HepG2 (cell line): ENCODE results near the gene LRRC8E. TPM values are rescaled to one million over a fixed set of nuclear protein-coding genes. Genes with fewer than 3 reads are reported as not detected.

Experiments used
- ATF5 ChIP-seq: sonication (generic); formaldehyde crosslinking; IDR thresholded peaks from 2 replicates; pipeline ENCODE4 v1.4.0; 2020; ENCODE audit warnings: mild to moderate bottlenecking, low read depth, missing genetic modification reagents
- BCL6 ChIP-seq: IDR thresholded peaks from 2 replicates; pipeline ENCODE4 v1.6.1; 2016; ENCODE audit warnings: missing genetic modification reagents, missing compliant biosample characterization
- CSRNP1 ChIP-seq: sonication (generic); formaldehyde crosslinking; IDR thresholded peaks from 2 replicates; pipeline ENCODE4 v1.8.1; 2023; ENCODE audit warnings: mild to moderate bottlenecking, missing genetic modification reagents
- GTF2F1 ChIP-seq: fragments of 150-350 bp; IDR thresholded peaks from 2 replicates; pipeline ENCODE4 v1.6.1; 2014; ENCODE audit warnings: low read length
- HES4 ChIP-seq: sonication (generic); formaldehyde crosslinking; IDR thresholded peaks from 2 replicates; pipeline ENCODE4 v1.9.0; 2021; ENCODE audit warnings: mild to moderate bottlenecking, missing genetic modification reagents, borderline replicate concordance
- HNF4A ChIP-seq: sonication (generic); formaldehyde crosslinking; IDR thresholded peaks from 2 replicates; pipeline ENCODE4 v1.4.0; 2020; ENCODE audit warnings: missing genetic modification reagents
- MEIS2 ChIP-seq: sonication (generic); formaldehyde crosslinking; IDR thresholded peaks from 2 replicates; pipeline ENCODE4 v1.9.0; 2021; ENCODE audit warnings: mild to moderate bottlenecking, missing genetic modification reagents
- NFATC3 ChIP-seq: sonication (generic); formaldehyde crosslinking; IDR thresholded peaks from 2 replicates; pipeline ENCODE4 v1.5.1; 2020; ENCODE audit warnings: mild to moderate bottlenecking, missing genetic modification reagents
- NONO ChIP-seq, 2 experiments: fragments of 450-650 bp in 1 of 2; sonication (generic) in 1 of 2; formaldehyde crosslinking in 1 of 2; IDR thresholded peaks in 1 of 2; conservative IDR thresholded peaks in 1 of 2; 2 replicates each; pipeline versions ENCODE4 v1.6.1 to v1.8.0; 2017 to 2022; ENCODE audit warnings: mild to moderate bottlenecking in 1 of 2, missing genetic modification reagents in 1 of 2, moderate library complexity in 1 of 2
- SIN3A ChIP-seq: IDR thresholded peaks from 2 replicates; pipeline ENCODE4 v1.6.1; 2011; ENCODE audit warnings: low read depth, mild to moderate bottlenecking, control low read depth, low read length, borderline replicate concordance
- SP5 ChIP-seq: IDR thresholded peaks from 2 replicates; pipeline ENCODE4 v1.6.1; 2016; ENCODE audit warnings: low read depth, borderline replicate concordance
- STAT5B ChIP-seq: sonication (generic); formaldehyde crosslinking; IDR thresholded peaks from 2 replicates; pipeline ENCODE4 v1.4.0; 2020; ENCODE audit warnings: missing genetic modification reagents
- ZHX2 ChIP-seq, 2 experiments: sonication (generic) in 1 of 2; formaldehyde crosslinking in 1 of 2; IDR thresholded peaks; 2 replicates each; pipeline versions ENCODE4 v1.6.1 to v1.9.0; 2014 to 2022; ENCODE audit warnings: antibody characterized with exemption in 1 of 2, borderline replicate concordance in 1 of 2, inconsistent platforms in 1 of 2, low read depth in 1 of 2, missing genetic modification reagents in 1 of 2
- ZNF12 ChIP-seq: sonication (generic); formaldehyde crosslinking; IDR thresholded peaks from 2 replicates; pipeline ENCODE4 v1.5.0; 2020; ENCODE audit warnings: missing genetic modification reagents
- ZNF160 ChIP-seq: sonication (generic); formaldehyde crosslinking; IDR thresholded peaks from 2 replicates; pipeline ENCODE4 v1.8.0; 2022; ENCODE audit warnings: mild to moderate bottlenecking, inconsistent platforms, missing genetic modification reagents
- ZNF512B ChIP-seq: sonication (generic); formaldehyde crosslinking; IDR thresholded peaks from 2 replicates; pipeline ENCODE4 v1.5.1; 2020; ENCODE audit warnings: missing genetic modification reagents, mild to moderate bottlenecking, borderline replicate concordance
- ZNF589 ChIP-seq: sonication (generic); formaldehyde crosslinking; conservative IDR thresholded peaks from 2 replicates; pipeline ENCODE4 v1.8.0; 2022; ENCODE audit warnings: mild to moderate bottlenecking, moderate library complexity, missing genetic modification reagents
- polyA plus RNA-seq, 8 experiments: library from polyadenylated mRNA; depleted of rRNA in 3 of 8; stranded (reverse) in 7 of 8; unstranded in 1 of 8; fragments of >200 nt; fragmentation: Illumina TruSeq in 4 of 8; extraction: Trizol in 4 of 8; gene quantifications; 2 replicates each; pipeline versions ENCODE4 v1.2.1 to v1.2.3, GENCODE V29; 2011 to 2016; ENCODE audit warnings: low read depth in 4 of 8, missing spikeins in 1 of 8, mixed read lengths in 1 of 8; ENCODE audit not compliant: insufficient read depth in 1 of 8
- total RNA-seq, 5 experiments: library from RNA; depleted of rRNA; stranded (reverse); fragments of >200 nt; fragmentation: Illumina TruSeq; extraction: Trizol; gene quantifications; 2 replicates each; pipeline ENCODE4 v1.2.3, GENCODE V29; 2016; ENCODE audit warnings: low read depth in 1 of 5

The LRRC8E gene
- total and polyA plus RNA-seq, 2 of the 13 experiments (the other 11 are each of a cell fraction or from before 2014, with no cell fraction given): 8.0 to 10.3 TPM

GRCh38 chr19:7943444-7944176 lies 55.3 kb downstream of the LRRC8E start, which contains the start of gene TIMM44 (continued):
- TF ChIP-seq ZNF512B (CRISPR knock-in tag) (no peak), ZNF12 (CRISPR knock-in tag) (no peak), GTF2F1 (no peak; the same call in 1 of the 2 replicates), ZNF160 (0 out of 2 replicates have a peak, but pooled peaks have one; percentile 51), ZNF589 (CRISPR knock-in tag) (no peak), NONO (IDR thresholded peaks at IDR 0.05) (no peak), NONO (CRISPR knock-in tag; conservative IDR thresholded peaks at IDR 0.05) (peak; percentile 85), STAT5B (no peak), MEIS2 (peak; percentile 49; the same call in 1 of the 2 replicates), NFATC3 (CRISPR knock-in tag) (peak; percentile 29), BCL6 (peak; percentile 63), ZHX2 (IDR thresholded peaks at IDR 0.05; ENCODE audit: low read depth) (peak; percentile 93), ZHX2 (CRISPR knock-in tag; IDR thresholded peaks at IDR 0.05; ENCODE audit: borderline replicate concordance) (no peak), CSRNP1 (CRISPR knock-in tag) (peak; percentile 75; the same call in 1 of the 2 replicates), SP5 (CRISPR knock-in tag) (peak; percentile 48; the same call in 1 of the 2 replicates), SIN3A (peak; percentile 96), HES4 (CRISPR knock-in tag) (peak; percentile 84; the same call in 1 of the 2 replicates), ATF5 (CRISPR knock-in tag) (no peak), HNF4A (CRISPR knock-in tag) (no peak; the same call in none of the 2 replicates)
